EH (cell line): Measurements from ENCODE around the gene LIPA.
"Not testable (repeated sequence)": the region's sequence is repeated elsewhere in the genome, so short reads cannot be mapped to it uniquely, and the experiment has no call there.

Source experiments
- DNase-seq: peaks from one replicate; pipeline ENCODE4 v3.0.0-alpha.2; 2015; ENCODE audit warnings: low read depth

The LIPA gene

DNA sequence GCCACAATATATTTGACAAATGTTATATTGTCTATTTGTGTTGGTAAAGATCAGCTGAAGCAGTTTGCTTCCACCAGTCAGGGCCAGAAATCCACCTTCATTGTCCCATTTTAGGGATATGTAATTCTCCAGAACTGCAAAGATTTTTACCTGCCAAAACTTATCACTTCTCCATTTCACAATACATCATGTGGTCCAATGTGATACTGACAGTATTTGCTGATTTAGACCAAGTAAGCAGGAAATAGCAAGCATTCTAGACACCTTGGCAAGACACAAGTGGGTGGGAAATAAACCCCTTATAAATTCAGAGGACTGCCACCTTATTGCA lies 18.5 kb upstream of the LIPA start:
- no peak for DNase-seq

DNA sequence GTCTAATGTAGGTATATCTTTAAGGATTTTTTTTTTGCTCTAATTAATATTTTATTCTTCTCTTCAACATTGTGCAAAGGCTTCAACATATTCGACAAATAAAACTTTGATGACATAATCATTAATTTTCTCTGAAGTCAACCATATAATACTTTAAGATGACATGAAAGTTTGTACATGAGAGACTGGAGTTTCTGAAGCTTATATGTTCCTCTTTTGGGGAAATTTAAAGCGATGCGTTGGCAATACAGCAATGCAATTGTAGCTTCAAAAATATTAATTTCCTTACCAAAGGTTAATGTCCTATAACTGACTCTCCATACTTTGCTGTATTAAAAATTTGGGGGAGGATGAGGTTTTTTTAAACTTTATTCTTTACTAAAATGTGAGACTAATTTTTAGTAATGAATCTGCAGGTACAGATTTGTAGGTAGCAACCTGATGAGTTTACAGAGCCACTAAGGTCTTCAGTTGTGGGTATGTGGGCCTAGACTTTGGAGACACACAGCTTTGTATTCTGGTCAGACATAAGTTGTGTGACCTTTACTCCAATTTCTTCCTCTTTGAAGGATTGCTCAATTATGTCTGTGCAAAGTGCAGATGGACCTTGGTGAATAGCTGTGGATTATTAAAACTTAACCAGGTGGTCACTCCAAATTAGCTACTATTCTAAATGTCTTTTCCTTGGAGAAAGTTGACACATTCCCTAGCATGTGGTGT lies 18.0 kb upstream of the LIPA start:
- DNase-seq, result no peak

DNA sequence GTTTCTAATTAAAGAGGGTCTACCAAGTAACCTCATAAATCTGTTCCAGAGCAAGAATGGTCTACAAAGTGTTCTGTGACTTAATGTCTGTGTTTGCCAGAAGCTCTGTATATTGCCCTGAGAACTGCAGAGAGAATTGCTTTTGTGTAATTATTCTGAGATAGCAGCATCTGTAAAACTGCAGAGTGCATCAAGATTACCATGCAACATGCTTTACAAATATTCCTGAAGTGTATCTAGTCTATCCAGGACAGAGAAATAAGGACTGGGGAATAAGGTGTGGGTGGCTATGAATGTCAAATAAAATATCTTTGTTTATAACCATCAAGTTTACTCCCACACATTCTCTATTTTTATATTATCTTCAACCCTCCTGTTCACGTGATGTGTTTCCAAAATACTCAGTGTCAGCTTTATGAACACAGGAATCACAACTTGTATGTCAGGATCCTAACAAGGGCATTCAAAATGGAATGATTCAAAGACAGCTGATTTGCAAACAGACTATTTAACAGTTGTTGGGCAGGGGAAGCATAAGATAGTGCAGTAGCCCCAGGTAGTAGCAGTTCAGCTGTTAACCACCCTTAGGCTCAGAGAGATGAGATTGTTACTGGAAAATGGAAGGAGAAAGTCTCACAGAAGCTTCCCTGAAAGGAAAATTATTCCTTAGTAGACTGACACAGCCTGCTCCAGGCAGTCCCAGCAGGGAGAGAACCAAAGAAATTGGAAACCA lies 15.3 kb upstream of the LIPA start:
- DNase-seq, result no peak

DNA sequence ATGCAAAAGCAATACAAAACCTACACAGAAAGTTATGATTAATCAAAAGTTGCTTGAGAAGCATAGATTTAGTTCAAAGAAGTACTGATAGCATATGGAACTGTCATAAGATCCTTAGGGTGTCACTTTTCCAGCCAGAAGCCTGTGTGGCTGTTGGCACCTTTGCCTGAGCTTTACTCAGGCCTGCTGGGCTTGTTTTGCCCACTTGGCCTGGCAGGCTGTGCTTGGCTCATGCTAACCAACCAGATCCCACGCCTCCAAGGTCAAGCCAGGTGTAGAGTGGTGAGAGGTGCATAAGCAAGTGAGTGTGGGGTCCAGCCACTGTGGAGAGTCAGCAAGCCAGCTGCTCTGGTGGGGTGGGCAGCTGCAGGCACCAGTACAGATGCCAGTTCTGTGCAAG lies 12.0 kb upstream of the LIPA start:
- DNase-seq, result no peak

DNA sequence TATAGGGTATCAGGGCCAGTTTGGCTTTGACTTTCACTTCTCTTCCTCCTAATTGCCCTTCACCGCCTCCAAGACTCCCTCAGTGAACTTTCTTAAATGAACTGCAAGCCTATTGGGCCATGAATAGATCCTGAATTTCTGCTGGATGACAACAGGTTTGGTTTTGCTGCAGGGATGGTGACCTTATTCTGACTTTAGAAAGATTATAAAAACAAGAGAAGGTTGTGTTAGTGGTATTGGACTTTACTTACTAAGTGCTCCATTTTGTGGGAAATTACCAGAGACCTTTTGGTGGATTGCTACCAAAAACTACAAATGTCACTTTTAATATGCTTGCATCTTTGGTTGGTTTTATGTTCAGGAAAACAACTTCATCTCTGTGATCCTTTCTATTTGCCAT lies 11.5 kb upstream of the LIPA start:
- no peak for DNase-seq

DNA sequence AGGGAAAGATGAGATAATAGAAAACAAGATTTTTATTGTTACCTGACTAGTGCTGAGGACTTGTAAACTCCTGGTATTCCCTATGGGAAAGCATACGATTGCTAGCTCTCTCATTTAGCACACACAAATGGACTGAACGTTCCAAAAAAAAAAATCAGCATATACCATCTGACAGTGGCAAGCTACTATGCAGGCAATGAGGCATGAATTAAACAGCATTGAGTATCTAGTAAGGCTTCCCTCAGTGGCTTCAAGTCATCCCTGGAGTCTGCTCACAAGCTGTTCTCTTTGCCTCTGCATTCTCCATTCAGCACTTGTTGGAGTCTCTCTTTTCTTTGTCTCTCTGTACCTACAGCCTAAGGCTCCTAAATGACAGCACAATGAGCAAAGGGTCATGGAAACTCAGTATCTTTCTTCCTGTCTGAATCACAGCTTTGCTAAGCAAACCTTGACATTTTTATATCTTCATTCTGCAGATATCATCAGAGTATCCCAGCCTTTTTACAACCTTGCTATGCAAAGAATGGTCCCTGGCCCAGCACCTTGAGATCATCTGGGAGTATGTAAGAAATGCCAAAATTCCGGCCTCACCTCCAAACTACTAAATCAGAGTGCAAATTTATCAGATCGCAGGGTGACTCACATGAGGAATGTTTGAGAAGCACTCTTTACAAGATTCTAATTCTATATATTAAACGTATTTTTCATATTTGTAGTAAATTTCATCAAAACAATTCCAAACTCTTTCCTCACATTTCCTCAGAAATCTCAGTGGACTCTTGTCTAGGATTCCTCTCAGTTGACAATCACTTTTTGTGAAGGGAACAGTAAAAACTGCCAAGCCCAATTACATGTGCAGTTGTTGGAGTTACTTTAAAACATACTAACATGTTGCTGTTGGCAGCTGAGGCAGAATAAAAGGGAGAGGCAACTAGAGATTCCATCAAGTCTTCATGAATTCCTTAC lies 10.8 kb upstream of the LIPA start:
- peak; percentile 93 for DNase-seq

DNA sequence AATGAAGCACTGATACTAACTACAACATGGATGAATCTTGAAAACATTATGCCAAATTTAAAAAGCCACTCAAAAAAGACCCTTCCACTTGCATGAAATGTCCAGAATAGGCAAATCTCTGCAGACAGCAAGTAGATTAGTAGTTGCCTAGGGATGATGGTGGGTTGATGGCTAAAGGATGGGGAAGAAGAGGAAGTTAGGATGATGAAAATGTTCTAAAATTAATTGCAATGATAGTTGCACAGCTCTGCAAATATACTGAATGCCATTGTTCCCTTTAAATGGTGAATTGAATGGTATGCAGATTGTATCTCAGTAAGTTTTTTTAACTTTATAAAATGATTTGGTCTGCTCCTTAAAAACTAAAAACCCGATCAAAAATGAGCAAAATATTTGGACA lies 7.3 kb upstream of the LIPA start:
- no peak for DNase-seq

DNA sequence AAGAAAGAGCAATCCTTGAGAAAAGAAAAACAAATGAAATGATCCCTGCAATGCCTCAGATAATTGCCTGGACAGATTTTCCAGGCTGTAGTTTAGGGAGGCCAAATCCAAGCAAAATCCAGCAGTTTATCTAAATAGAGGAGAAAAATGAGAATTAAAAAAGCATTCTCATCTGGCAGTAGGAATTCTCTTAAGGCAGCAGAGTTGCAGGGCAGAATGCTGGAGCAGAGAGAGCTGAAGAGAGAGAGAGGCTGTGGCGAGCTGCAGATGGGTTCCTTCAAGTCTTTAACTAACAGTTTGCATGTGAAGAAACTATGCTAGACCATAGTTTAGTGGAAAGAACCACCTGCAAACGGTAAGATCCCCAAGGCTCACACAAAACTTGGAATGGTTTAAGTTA lies 6.0 kb upstream of the LIPA start:
- DNase-seq, result no peak

DNA sequence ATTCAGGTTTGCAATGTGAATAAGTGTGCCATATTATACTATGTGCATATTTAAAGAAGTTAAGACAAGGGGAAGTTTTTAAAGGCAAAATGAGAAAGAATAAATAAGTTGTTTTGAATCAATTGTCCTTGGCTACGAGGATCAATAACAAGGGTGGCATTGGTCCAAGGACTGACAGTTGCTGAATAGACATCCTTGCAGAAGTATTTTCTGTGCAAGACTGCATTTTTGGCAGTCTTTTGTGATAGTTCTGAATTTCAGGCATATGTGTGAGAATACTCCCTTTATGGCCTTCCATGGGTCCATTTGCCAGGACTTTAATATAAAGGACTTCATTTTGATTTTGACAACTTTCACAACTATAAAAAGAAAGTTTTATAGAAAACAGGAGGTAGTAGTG lies 5.4 kb upstream of the LIPA start:
- no peak for DNase-seq

DNA sequence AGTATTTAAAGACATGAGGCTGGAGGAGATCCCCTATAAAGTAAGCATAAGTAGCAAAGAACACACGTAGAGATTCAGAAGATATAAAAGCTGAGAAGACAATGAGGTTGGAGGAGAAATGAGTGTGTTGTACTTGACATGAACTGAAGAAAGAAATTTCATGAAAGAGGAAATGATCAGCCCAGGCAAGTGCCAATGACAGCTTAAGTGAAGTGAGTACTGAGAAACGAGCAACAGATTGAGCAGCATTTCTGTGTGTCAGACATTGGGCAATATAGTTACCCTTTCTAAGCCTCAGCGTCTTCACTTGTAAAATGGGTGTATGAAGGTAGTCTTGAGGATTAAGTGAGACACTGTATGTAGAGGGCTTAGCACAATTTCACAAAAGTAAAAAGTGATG lies 4.8 kb upstream of the LIPA start:
- DNase-seq, result no peak

DNA sequence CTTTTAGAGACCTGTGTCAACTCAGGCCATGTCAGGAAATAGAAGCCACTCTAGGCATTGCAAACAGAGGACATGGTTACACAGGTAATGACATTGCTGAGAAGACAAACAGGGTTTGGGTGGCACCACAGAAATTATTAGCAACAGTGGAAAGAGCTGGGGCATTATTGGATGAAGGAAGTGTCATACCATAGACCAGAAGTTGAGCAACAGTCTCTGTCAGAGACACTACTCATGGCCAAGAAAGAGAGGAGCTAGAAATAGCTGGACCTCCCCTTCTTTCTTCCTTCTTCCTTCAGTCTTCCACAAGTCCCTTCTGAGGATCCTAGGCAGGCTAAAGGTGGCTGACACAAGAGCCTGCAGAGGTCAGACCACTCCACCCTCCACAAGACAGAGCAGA lies 4.2 kb upstream of the LIPA start:
- no peak for DNase-seq

DNA sequence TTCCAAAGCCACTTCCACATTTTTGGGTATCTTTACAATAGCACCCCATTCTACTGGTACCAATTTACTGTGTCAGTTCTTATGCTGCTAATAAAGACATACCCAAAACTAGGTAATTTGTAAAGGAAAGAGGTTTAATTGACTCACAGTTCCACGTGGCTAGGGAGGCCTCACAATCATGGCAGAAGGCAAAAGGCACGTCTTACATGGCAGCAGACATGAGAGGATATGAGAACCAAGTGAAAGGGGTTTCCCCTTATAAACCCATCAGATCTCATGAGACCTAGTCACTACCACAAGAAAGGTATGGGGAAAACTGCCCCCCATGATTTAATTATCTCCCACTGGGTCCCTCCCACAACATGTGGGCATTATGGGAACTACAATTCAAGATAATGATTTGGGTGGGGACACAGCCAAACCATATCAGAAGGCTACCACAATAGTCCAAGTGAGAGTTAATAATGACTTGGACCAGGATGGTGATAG lies 3.6 kb upstream of the LIPA start:
- DNase-seq, result not testable (repeated sequence)

DNA sequence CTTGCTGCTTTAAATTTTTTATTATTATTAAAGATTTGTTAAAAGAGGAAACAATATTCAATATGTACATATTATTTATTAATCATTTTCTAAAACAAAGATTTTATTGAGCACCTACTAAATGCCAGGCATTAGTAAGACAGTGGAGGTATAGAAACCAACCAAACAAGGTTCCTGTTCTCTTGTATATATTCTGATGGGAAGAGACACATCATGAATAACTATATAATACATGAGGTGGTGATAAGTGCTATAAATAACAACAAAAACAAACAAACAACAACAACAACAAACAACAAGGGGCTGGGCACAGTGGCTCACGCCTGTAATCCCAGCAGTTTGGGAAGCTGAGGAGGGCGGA lies 630 bp upstream of the LIPA start:
- DNase-seq, result no peak

DNA sequence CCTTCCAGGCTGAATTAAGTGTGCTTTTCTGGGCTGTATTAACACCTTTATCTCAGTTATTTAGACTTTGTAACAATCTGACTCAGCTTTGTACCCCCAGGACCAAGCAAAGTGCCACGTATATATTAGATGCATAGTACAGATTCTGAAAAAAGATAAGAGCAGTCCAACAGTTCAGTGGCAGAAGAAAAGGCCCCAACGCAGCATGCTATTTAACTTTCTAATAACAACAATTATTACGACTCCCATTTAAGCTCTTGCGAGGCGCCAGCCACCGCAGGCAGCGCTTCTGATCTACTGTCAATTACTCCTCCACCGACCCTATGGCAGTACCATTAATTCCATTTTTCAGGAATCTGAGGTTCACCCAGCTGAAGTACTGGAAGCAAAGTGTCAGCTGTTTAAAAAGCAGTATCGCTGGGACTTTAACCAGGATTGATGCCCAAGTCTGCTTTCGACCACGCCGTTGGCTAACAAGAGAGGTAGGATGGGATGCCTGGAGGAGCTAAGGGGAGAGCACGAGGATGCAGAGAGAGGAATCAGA lies 638 bp downstream of the LIPA start:
- no peak for DNase-seq

DNA sequence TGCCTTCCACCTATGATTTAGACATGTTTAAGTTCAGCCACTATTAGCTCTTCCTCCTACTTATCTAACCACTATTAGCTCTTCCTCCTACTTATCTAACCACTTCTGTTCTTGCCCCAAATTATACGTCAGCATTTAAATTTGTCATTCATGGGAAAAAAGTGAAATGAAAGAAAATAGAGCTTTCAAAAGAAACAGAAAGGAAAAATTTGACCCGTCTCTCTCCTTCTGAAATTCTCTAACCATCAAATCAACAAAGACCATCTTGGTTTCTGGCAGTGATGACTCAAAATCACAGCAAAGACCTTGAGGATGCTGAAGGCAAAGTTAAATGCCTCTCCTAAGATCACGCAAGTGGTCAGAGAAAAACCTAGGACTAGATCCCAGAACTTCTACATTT lies 2.6 kb downstream of the LIPA start:
- no peak for DNase-seq

DNA sequence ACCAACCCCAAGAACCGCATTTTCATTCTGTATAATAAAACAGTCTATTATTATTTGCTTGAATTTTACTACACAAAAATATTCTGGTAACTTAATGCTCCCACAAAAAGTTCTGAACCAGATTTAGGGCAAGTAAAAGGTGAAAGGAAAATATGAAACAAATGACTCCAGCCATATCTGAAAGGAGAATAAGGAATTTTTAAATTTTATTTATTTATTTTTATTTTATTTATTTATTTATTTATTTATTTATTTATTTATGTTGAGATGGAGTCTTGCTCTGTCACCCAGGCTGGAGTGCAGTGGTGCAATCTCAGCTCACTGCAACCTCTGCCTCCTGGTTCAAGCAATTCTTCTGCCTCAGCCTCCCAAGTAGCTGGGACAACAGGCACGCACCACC lies 4.0 kb downstream of the LIPA start:
- DNase-seq, result not testable (repeated sequence)

DNA sequence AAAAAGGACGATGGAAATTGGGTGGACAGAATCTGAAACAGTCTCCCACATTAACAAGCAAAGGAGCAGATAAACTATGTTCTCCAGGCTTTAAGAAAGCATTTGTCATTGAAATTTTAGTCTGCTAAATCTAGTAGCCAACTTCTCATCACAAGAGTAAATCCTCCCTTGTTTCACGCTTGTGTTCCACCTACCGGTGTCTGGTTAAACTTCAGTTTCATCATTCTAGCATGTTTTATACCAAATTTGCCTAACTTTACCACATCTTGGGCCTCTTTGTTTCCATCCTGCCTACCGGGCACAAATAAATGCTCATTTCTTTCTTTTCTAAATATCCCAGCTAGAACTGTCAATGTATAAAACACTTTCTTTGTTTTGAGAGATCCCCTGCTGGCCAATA lies 5.8 kb downstream of the LIPA start:
- DNase-seq, result no peak

DNA sequence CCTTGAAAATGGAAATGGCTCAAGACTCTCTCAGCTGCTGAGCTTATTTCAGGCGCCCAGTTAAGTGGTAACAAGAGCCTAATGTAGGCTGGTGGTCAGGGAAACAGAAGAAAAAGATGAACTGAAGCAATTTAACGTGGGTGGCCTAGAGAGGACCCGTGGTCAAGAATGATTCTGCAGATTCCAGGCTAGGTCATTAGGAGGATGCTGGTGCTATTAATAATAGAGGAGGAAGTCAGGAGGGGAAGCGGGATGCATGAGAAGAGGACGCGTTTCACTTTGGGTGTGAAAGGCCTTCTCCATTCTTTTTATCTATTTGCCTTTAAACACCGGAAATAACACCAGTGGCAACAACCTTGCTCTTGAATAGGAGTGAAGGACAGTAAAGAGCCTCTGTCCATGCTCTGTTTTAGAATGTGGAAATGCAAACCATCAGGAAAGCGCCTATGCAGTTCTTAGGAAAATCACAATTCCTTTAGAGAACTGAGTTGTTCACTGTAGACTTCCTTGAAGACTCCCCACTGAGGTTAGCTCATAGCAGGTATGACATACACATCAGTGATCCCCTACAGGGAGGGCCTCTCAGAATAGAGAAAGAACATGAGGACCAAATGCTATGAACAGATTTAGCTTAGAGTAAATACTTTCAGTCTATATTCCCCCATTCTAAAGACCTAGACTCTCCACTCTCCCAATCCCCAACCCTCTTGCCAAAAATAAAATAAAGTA lies 8.6 kb downstream of the LIPA start:
- no peak for DNase-seq

DNA sequence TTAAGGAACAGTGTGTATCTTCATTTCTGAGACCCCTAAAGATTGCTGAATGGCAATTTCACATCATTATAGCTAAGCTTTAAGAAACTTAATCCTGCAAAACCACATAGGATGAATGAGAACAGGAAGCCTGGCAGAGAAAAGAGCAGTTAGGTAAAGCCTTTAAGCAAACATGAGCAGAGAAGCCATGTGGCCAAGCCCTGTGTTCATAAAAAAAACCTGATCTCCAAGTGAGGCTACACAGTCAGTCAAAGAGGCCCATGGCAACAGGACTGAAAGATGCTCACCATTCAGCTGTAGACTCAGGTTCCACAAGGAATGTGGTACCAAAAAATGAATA lies 9.3 kb downstream of the LIPA start:
- no peak for DNase-seq

DNA sequence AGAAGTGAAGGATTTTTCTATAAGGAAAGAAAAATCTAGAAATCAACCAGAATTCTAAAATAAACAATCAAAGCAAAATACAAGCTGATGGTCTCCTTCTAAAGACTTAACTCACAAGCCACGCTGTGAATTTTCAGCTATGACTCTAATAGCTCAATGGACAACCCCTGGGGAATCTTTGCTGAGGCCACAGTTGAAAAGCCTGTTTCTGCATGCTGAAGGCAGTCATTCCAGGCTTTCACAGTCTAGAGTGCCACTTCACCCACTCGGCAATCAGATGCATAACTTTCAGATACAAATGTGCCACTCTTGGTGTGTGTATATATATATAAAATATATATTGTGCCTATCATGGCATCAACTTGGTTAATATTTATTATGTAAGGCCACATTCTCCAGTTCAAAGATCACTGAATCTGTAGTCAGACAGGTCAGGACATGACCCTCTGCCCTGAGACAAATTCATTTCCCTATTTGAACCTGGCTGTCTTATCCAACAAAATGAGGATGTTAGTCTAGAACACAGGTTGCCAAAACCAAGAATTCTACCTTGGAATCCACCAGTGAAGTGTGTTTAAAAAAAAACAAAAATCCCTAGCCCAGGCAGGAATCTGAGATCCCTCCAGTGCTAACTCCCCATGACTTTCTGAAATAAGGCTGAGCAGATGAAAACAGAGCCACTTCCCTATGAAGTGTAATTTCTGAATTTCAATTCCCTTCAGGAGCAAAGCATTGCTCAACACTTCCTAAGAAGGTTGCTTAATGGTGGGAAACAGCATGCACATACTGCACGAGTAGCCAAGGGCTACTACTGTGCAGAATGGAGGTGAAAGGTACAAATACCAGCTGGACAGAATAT lies 9.9 kb downstream of the LIPA start:
- no peak for DNase-seq

DNA sequence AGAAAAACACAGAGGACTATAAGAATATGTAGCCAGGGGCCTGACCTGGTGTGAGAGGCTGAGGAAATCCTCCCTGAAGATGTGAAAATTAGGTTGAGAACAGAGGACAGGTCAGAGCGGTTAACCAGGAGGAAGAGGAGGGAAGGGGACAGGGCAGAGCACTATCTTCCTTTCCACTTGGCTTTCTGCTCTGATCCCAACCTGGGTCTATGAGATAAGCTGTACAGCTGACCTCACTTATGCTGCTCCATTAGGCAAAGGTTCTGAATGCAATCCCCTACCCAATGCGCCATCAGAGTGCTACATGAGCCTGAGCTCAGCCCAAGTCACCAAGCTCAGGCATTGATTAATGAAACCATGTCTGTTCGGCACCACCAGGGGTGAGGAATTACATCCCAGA lies 10.5 kb downstream of the LIPA start:
- DNase-seq, result no peak
